HG02970 (cell line): Measurements from ENCODE around the gene IQUB.
"Not testable (repeated sequence)": the region's sequence is repeated elsewhere in the genome, so short reads cannot be mapped to it uniquely, and the experiment has no call there.

Experiments
- ATAC-seq: cut with Tn5 transposase; IDR thresholded peaks from one replicate; pipeline ENCODE4 v1.9.1; 2021; ENCODE audit warnings: mild to moderate bottlenecking, moderate library complexity, moderate number of reproducible peaks; ENCODE audit not compliant: unreplicated experiment, low FRiP score

The IQUB gene

DNA sequence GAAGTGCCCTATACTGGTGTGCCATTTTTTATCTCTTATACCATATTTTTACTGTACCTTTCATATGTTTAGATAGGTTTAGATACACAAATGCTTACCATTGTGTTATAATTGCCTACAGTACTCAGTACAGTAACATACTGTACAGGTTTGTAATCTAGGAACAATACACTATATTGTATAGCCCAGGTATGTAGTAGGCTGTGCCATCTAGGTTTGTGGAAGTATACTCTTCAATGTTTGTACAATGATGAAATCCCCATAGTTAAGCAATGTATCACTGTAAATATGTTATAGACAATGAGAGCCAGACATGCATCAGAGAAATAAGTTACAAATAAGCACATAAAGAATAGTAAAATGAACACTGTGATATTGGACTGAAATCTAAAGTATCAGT, 109.1 kb downstream of the IQUB start:
- ATAC-seq = no peak

- ATAC-seq = no peak
Measured at GRCh38 chr7:123424463-123424862, 109.9 kb downstream of the IQUB start.

DNA sequence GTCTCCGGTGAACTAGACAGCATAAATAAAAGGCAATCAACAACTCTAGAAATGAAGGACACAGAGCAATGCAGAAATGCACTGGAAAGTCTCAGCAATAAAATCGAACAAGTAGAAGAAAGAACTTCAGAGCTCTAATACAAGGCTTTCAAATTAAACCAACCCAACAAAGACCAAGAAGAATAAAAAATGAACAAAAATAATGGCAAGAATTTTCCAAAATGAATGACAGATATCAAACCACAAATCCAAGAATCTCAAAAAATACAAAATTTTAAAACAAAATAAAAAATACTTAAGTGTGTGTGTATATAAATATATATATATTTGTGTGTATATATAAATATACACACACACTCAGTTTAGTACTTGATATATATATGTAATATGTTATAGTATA, 110.8 kb downstream of the IQUB start:
- ATAC-seq = no peak

GRCh38 chr7:123417580-123417979, 116.8 kb downstream of the IQUB start:
- ATAC-seq = no peak

DNA sequence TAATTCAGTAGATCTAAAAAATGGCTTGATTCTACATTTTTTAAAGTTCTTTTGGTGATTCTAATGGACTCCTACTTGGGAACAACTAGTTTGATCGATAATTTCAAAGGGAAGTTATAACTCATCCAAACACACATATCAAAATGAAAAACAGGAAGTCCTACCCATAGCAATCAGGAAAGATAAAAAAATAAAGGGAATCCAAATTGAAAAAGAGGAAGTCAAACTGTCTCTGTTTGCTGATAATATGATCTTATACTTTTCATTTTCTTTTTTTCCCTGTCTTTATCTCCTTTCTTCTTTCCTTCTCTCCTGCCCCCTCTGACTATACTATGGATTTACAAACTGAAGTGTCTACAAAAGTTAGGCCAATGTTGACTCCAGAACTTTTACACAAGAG, 118.8 kb downstream of the IQUB start:
- no peak for ATAC-seq

- no peak for ATAC-seq
Measured at GRCh38 chr7:123410273-123410904, 124.0 kb downstream of the IQUB start.

- not testable (repeated sequence) for ATAC-seq
Measured at GRCh38 chr7:123407951-123408350, 126.4 kb downstream of the IQUB start.
